GM18873 (cell line): ENCODE measurements around the gene SPI1.

Source experiments
- ATAC-seq: cut with Tn5 transposase; IDR thresholded peaks from one replicate; pipeline ENCODE4 v1.9.1; 2021; ENCODE audit warnings: mild to moderate bottlenecking, moderate library complexity, moderate number of reproducible peaks; ENCODE audit not compliant: unreplicated experiment, low FRiP score

Gene SPI1

DNA sequence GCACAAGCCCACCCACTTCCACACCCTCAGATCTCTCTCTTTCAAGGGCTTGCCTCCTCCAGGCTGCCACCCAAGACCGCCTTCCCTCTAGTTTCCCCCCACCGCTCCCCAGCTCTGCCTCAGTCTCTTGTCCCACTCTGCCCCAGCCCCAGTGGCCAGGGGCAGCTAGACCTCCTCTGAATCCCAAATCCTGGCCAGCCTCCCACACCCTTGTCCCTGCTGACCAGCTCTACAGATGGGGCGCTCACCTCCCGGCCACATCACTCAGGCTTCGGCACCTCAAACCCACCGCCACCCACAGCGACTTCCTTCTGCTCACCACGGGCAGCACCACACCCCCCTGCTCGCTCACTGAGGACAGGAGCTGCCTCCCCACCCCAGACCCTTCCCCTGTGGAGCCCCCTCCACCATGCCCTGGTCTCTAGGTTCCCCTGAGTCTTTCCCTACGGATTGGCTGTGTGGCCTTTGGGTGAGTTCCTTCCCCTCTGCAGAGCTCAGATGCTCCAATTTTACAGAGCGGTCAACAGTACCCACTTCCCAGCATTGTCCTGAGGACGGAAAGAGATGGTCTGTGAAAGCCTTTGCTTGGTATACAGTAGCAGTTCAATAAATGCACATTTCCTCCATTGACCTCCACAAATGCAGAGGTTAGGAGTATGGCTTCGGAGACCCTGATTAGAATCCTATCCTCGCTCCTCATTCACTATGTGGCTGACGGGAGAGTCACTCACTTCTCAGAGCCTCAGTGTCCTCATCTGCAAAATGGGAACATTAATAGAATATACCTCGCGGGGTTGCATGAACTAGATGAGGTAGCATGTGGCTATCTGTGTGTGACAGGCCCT lies 11.5 kb upstream of the SPI1 start:
- no peak for ATAC-seq

DNA sequence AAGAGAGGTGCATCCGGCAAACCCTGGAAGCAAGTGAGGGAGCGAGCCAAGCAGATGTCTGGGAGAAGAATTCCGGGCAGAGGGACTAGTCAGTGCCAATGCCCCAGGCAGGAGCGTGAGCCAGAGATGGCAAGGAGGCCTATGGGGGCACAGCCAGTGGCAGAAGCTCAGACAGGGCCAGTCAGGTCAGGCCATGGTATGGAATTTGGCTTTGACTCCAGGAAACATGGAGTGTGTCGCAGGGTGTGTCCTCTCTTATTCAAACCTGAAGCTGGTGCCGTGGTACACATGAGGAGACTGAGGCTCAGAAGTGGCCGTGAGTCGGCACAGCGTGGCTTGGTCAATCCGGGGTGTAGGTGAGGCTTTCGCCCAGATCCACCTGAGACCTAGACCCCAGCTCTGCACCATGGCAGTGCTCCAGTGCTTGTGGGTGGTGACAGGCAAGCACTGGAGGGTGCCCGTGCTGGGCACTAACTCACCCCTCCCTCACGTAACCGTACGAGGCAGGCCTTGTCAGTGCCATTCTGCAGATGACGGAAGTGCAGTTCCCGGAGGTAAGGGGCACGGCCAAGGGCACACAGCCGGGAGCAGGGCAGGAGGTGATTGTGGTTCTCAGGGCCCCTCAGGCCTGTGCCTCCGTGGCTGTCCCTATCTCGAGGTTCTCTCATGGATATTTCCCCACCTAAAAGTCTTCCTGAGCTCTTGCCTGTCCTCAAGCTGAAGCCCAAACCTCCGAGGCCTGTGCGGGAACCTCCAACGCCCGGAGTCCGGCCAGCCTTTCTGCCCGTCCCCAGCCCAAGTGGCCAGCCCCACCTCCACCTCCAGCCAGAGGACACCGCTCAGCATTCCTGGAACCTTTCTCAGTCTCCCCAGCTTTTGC lies 10.6 kb upstream of the SPI1 start:
- no peak for ATAC-seq

DNA sequence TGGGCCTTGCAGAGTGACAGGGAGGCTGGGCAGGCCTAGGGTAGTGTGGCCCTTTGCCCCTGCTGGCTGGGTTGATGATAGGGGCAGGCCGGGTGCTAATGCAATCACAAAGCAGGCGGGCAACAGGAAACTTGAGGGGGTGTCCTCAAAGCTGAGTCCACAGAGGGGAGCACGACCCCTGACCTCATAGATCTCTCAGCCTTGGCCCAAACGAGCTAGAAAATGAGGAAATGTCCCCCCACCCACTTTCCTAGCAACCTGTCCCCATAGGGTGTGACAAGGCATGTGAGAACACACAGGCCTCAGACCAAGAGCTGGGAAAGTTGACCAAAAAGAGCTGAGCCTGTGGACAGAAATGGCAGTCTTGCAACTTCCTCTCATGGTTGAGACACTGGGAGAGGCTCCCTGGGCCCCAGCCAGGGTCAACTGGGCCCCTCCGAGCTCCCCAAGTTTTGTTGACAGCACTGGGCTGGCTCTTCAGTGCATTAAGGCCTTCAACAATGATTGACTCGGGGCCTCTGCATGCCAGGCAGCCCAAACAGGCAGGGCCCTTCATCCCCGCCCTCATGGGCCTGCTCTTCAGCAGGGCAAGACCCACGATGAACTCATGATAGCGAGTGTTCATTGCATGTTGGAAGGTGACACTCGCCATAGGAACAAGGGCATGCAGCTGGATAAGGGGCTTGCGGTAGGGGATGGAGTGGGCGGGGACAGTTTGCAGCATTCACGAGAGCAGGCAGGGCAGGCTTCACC lies 9.8 kb upstream of the SPI1 start:
- no peak for ATAC-seq

DNA sequence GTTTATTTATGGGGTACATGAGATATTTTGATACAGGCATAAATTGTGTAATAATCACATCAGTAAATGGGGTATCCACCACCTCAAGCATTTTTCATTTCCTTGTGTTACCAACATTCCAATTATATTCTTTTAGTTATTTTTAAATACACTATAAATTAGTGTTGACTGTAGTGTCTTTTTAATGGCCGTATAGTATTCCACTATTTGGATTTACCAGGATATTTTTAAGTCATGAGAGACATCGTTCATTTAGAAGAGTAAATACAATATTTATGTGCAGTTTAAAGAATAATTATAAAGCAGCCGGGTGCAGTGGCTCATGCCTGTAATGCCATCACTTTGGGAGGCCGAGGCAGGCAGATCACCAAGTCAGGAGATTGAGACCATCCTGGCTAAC lies 6.2 kb upstream of the SPI1 start:
- no peak for ATAC-seq

DNA sequence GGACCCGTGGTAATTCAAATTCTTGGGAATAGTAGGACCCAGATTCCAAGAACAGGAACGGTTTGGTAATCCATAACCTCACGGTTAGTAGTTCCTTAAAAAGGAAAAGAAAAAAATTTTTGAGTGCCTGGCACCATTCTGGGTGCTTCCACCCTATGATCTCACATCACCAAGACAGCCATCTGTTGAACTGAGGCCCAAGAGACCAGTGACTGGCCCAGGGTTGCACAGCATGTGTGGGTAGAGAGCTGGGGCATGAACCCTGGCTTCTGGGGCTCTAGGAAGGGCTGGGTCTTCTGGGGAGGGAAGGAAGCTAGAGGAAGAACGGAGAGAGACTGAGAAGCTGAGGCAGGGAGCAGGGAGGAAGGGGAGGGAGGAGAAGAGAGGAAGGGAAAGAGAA lies 4.7 kb upstream of the SPI1 start:
- ATAC-seq, result no peak

DNA sequence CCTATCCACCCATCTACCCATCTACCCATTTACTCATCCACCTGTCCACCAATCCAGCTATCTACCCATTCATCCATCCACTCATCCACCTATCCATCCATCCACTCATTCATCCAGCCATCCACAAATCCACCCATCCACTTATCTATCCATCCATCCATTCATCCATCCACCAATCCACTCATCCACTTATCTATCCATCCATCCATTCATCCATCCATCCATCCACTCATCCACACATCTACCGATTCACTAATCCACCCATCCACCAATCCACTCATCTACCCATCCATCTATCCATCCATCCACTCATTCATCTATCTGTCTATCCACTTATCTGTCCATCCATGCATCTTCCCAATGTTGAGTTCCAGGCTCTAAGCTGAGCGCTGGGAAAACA lies 1.7 kb upstream of the SPI1 start:
- ATAC-seq, result no peak

DNA sequence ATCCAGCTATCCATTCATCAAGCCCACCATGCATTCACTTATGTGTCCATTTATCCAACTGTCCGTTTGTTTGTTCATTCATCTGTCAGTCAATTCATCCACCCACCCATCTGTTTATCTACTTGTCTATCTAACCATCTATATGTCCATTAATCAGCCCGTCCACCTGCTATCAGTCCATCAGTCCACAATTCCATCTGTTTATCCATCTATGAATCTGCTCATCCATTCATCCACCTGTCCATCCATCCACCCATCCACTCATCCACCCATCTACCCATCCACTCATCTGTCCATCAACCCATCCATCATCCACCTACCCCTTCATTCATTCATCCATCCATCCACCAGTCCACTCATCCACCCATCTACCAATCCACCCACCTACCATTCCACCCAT lies 970 bp upstream of the SPI1 start:
- ATAC-seq, result no peak

DNA sequence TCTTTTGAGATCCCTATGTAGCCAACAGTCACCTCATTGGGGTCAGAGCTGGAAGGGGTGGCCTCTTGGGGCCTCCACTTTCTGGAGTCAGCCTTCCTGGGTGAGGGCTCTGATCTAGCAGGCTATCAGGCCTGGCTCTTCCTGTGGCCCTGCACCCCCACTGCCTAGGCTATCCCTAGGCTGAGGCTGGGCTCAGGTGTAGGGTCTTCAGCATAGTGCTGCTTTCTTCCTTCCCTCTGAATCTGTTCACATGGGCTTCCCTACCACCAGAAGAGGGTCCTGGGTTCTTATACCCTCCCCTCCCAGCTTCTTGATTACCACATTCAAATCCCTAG lies 456 bp upstream of the SPI1 start:
- ATAC-seq, result peak; percentile 2

DNA sequence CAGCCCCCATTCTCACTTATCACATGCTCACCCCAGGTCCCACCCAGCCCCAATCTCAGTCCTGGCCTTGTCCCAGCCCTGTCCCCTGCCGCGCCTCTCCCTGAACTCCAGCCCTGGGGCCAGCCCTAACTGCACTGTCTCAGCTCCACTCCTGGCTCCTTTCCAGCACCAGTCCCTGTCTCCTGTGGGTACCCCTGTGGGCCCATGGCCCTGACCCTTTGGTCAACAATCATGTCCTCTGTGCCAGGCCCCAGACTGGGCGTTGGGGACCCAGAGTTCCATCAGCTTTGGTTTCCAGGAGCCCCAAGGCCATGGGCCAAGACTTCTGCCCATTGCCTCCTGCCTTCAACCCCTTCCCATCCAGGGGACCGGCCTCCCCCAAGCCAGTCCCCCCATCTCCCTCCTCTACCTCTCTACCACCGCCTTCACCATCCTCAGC lies 757 bp downstream of the SPI1 start:
- ATAC-seq, result no peak

DNA sequence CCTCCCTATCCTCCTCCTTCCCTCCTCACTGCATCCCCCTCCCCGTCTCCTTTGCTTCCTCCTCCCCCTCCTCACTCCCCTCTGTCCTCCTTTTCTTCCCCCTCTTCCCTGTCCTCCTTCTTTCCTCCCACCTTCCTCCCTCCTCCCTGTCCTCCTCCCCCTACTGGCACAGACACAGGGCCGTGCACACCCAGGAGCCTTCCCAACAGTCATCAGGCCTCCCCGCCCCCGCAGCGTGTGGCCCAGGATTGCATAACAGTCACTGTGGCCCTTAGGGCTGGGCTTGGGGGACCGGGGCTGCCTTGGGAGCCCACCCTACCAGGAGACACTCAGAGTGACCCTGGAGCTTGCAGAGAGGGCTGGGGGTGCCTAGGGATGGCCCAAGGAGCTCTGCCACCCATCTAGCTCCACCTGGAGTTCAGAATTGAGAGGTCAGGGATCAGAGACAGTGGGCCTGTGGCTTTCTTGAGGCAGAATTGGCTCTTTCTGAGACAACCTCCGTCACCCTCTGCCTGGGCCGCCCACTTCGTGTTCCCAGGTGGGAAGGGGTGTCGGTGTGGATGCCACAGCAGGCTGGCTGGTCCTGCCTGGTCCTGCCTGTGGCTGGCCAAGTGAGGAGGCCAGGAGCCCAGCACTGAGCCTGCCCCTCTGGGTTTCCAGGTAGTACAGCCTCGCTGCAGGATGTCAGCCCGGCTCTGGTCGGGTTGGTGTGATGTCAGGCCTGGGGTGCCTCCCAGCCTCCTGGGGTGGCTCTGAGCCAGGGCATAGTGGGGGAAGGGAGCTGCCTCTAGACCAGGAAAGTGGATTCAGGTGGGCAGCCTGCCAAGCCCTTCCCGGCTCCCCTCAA lies 1.6 kb downstream of the SPI1 start:
- ATAC-seq, result no peak

DNA sequence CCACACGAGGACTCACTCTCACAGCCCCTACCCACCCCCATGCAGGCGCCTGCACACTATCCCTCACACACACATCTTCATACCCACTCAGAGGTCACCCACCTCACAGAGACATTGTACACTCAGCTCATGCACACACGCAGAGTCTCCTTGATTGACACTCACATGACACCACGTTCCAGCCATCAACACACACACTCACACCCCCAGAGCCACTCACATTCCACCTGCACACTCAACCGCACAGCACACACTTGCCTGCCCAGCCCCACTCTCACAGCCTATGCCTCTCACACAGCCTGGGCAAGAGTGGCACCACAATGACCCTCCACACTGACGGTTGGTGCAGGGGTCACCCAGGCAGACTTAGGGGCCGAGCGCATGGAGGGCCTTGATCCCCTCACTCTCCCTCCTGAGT lies 2.2 kb downstream of the SPI1 start:
- ATAC-seq, result no peak

DNA sequence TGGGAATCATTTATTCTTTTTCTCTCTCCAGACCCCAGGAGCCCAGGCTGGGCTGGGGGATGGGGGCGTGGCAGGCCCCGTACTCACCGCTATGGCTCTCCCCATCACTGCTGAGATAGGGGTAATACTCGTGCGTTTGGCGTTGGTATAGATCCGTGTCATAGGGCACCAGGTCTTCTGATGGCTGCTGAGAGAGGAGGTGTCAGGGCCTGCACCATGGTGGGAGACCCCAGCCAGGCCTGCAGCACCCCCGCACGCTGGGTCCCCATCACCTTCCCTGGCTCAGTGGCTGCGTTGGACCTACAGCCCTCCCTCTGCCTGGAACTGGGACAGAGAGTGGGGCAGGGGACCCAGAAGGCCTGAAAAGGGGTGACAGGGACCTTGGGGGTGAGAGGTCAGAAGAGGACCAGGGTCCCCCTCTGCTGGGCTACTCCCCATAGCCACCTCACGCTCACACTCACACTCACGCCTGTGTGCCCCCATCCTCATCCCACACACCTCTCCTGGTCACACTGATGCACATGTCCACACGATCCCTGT lies 2.7 kb downstream of the SPI1 start:
- ATAC-seq, result no peak

DNA sequence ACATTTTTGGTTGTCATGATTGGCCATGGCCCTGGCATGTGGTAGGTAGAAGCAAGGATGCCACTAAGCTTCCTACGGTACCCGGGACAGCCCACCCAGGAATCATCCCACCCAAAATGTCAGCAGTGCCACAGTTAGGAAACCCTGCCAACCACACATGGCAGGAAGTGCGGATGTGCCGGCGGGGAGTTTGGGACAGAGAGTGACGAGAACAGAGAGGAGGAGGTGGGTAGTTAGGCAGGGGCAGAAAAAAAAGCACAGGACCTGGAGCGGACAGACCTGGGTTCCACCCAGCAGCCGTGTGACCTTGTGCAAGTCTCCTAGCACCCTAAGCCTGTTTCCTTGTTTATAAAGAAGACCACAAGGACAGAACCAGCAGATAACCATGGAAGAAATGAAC lies 3.3 kb downstream of the SPI1 start:
- no peak for ATAC-seq

DNA sequence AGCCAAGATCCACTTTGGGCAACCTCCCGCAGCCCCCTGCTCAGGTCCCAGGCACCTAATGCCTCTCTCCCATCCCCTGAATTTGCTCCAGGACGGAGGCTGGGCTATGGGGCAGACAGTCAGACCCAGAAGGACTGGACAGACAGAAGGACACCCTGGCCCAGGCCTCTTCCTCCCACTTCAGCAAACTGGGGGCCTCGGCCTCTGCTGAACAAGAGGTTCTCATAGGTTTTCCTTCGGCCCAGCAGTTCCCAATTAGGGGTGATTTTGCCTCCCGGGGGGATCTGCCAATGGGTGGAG lies 3.7 kb downstream of the SPI1 start:
- ATAC-seq, result no peak

DNA sequence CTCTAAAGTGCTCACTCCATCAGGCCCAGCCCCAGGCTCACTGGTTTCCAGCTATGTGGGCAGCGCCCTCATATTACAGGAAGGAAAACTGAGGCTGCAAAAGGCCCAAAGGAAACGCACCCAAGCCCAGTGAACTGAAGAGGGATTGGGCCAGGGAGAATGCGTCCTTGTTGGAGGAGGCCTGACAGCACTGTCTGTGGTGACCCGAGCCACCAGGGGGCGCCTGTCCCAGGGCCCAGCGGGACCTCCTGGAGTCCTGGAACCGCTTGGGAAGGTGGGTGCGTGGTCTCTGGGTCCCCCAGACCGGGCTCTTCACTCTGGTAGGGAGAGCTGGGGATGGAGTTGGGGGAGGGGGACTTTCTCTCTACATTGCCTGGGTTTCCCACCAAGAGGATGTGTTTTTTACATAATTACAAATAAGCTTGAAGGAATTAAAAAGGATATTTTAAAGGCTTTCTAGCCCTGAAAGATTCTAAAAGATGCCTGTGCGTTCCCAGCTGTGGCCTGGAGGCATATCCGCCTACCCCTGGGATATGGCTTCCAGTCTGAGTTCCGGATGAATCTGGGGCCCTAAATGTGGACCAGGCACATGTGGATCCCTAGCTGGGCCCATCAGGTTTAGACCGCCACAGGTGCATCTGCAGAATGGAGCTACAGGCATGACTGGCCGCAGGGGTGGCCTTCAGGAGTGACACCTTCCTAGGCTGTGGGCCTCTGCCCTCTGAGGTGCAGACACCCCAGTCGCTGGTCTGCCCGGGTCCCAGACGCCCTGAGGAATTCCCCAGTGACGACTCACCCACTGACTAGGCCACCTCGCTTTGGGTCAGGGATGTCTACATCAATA lies 4.2 kb downstream of the SPI1 start:
- ATAC-seq, result no peak

DNA sequence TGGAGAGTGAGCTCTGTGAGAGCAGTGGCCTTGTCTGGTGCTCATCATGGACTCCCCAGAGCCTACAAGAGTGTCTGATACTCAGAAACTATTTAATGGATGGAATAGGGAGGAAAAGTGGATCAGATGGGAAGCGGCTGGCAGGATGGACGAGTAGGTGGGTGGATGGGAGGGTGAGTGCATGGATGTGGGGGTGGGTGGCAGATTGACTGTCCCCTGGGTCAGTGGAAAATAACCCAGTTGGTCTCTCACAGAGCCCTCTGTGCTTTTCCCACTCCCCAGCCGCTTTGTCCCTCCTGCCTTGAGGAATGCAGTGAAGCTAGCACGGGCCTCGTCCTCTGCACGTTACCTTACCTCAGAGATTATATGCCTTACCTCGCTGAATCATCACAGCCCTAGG lies 5.9 kb downstream of the SPI1 start:
- no peak for ATAC-seq

DNA sequence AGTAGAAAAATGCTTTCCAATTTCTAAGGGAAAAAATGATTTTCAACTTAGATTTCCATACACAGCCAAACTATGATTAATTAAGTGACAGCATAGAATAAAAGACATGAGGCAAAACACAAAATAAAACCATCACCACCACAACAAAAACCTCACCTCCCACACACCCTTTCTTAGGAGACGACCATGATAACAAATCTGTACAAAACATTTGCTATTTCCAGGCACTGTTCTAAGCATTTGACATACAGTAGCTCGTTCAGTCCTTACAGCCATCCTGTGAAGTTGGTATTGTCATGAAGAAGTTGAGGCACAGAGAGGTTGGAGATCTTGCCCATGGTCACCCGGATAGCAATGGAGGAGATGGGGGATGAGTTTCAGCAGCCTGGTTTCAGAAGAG lies 8.7 kb downstream of the SPI1 start:
- ATAC-seq, result no peak

DNA sequence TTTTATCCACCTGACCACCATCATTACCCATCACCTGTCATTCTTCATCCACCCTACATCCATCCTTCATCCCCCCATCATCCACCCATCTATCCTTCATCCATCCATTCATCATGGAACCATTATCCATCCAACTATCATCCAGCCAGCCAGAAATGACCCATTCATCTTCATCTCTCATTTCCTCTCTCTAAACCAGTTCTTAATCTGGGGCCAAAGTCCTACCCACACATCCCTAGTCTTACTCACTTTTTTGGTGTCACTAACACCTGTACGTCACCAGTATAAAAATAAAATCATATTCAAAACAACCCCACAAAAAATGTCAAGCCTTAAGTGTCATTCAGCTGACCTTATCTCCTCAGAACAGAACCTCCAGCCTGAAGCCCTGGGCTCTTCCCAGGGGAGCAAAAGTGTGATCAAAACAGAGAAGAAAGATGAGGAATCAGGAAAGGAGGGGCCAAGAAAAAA lies 12.3 kb downstream of the SPI1 start:
- ATAC-seq, result no peak

DNA sequence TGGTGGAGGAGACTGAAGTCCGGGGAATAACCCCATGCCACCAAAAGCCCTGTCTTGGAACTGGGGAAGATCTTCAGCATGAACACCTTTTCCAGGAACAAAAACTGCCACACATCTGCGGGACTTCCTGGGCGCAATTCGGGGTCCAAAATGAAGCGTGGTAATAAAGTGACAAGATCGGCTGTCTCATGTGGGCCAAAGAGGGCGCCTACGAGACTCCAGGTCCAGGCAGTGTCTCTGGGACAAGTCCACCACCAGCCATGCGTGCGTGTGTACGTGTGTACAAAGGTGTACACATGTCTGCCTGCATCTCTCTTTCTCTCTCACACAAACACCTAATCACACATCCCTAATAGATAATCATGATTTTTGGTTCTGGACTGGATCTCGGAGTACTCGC lies 16.9 kb downstream of the SPI1 start:
- ATAC-seq, result no peak
